ENCODE measurements around the gene PACSIN2. TPM values are rescaled to one million over a fixed set of nuclear protein-coding genes. Genes with fewer than 3 reads are reported as not detected.
A peak's percentile ranks its signal among the peaks of the same experiment; 100 is the strongest.
"Not testable (repeated sequence)": the region's sequence is repeated elsewhere in the genome, so short reads cannot be mapped to it uniquely, and the experiment has no call there.

Gene PACSIN2
- total RNA-seq, 1 donor from 2014 or later, result 49.1 TPM

DNA sequence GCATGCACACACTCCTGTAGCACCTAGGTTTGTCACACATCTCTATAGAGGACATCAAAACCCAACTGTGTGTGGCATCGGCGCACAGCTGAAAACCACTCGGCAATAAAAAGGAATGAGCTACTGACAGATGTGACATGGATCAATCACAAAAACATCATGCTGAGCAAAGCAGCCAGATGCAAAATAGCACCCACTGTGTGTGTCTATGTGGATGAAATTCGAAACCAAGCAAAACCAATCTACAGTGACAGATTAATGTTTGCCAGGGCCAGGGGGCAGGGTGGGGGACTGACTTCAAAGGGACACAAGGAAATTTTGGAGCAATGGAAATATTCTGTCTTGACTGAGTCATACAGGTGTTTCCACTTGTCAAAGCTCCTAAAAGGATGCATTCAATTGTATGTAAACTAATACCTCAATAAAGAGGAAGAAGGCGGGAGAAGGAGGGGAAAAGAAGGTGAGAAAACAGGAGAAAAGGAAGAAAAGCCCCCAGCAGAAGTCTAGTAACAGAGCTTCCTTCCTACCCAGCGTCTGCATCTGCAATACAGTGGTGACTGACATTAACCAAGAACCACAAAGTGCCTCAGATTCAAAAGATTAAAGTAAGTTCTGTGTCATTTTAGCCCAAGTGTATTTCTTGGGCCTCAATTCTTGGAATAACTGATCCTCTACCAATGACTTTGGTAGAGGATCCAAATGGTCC is 49.8 kb downstream of the PACSIN2 start:
- DNase-seq, result peak; percentile 35

GRCh38 chr22:42963231-42963595 is 51.7 kb downstream of the PACSIN2 start:
- no peak for DNase-seq

- no peak for DNase-seq
Observed at GRCh38 chr22:42962295-42963230, 52.4 kb downstream of the PACSIN2 start.

- DNase-seq, result no peak
Observed at GRCh38 chr22:42961810-42962209, 53.1 kb downstream of the PACSIN2 start.

DNA sequence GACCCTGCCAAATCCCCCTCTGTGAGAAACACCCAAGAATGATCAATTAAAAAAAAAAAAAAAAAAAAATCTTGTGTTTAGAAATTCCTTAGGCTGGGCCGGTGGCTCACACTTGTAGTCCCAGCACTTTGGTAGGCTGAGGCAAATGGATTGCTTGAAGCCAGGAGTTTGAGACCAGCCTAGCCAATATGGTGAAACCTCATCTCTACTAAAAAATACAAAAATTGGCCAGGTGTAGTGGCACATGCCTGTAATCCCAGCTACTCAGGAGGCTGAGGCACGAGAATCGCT is 53.6 kb downstream of the PACSIN2 start:
- DNase-seq, result not testable (repeated sequence)

DNA sequence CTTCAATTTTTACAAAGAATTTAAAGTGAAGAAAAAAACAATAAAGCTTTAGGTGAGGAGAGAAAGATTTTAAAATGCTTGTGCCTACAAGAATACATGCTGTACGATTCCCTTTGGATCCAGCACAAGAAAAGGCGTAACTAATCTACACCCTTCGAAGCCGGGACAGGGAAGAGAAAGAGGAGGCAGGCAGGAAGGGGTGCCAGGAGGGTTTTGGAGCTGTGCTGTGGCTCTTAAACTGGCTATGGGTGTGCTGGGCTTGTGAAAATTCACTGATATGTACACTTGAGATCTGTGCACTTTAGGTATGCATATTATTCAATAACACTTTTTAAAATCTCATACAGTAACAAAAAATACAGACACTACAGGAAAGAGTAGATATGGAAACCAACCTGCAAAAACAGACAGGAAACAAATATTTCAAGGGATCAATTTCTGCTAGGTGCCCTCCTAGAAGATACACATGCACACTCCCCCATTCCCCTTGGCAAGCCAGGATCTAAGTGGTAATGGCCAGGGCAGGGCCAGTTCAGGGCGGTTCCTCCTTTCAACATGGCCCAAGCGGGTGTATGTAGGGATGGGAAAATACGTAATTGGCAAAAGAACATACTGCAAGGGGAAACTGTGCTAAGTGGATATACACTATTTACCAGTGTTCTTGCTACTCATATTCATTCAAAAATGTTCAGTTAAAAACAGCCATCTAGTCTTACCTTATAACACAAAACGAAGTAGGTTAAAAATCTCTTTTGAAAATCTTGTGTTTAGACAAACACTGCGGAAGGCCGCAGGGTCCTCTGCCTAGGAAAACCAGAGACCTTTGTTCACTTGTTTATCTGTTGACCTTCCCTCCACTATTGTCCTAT is 54.2 kb downstream of the PACSIN2 start:
- DNase-seq, result no peak

DNA sequence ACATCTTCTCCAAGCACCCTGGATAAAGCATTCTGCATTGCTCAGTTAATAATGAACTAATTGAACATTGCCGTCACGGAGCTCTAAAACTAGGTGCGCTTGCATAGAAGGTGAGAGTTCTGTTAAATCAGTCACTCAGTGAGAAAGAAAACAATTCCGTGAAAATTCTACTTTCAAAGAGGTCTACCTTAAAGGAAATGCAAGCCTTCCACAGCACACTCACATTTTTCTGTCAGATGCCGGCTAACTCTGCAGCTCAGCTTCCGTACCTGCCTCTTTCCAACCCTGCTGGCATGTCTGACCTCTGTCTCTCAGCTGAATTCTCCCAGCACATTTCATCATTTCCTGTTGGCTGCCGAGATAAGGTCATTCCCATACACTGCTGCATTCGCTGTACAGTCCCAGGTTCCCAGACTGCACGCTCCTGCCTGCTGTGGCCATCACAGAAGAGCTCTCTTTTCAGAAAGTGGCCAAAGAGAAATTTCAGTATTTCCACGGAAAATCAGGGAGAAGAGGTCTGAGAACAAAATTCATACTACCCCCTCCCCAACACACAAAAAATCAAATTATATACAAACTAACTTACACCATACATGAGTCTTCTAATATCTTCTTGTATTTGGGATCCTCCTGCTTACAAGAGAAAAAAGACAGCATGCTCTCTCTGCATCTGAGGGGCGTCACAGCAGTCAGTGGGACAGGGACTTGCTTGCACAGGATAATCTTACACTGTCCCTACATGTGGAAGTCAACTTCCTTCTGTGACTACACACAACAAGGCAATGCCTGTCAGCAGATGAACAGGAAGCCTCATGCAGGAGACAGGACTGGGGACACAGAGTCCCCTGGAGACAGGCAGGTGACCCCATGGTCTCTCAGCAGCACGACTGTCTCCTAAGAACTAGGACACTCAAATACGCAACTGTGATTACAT is 55.1 kb downstream of the PACSIN2 start:
- peak; percentile 64 for DNase-seq

DNA sequence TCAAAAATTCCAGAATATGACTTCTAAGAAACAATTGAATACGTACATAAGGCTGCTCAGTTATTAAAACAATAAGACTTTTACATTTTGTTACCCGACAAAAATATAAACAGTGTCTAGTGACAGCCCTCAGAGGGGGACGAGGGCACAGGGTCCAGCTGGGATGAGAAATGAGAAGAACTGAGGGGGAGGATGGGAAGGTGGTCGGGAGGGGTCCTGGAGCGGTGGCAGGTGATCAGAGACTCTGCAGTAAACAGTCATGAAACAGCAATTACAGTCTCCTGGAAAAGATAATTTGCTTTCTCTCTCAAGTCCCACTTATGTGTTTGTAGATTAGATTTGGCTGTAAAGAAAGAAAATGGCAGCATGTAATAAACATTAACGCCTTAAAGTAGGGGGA is 56.0 kb downstream of the PACSIN2 start:
- DNase-seq, result no peak

- no peak for DNase-seq
Observed at GRCh38 chr22:42957958-42958357, 57.0 kb downstream of the PACSIN2 start.

- DNase-seq, result no peak
Observed at GRCh38 chr22:42957544-42957943, 57.4 kb downstream of the PACSIN2 start.

DNA sequence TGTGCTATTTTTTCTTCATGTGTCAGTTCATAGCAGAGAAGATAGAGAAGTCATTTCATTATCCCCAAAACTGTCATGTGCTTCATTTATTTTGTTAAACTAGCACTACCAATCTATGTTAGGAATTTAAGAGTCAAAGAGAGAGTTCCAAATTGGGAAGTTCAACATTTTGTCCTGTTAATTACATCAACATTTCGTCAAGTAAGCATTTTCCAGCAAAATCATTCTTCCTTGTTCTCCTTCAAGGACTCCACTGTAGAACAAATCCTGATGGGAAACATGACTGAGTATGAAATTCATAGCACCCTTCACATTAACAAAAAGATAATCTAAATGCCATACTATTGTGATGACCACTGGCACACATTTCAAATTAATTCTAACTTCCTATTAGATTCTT is 59.1 kb downstream of the PACSIN2 start:
- DNase-seq, result no peak

DNA sequence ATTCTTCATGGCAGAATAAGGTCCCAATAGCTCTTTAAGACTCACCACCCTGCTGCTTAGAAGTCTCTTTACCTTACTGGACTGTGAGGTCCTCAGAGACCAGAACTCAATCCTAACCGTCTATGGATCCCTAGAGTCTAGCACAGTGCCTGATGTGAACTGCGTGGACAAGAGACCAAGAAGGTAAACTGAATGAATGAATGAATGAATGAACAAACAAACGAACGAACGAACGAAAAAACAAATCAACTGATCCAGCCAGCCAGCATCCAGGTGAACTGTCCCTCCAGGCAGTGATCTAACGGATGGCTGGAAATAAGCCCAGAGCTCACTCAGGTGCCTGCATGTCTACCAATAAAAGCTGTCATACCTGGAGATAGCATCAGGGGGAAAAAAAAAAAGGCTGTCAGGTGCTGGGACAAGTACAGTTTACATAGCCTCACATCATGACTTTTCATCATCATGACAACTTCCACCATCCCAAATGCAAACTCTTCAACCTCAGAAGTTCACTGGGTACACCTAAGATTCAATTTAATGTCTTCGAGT is 59.8 kb downstream of the PACSIN2 start:
- DNase-seq, result no peak

- DNase-seq, result not testable (repeated sequence)
Observed at GRCh38 chr22:42953751-42954150, 61.2 kb downstream of the PACSIN2 start.

DNA sequence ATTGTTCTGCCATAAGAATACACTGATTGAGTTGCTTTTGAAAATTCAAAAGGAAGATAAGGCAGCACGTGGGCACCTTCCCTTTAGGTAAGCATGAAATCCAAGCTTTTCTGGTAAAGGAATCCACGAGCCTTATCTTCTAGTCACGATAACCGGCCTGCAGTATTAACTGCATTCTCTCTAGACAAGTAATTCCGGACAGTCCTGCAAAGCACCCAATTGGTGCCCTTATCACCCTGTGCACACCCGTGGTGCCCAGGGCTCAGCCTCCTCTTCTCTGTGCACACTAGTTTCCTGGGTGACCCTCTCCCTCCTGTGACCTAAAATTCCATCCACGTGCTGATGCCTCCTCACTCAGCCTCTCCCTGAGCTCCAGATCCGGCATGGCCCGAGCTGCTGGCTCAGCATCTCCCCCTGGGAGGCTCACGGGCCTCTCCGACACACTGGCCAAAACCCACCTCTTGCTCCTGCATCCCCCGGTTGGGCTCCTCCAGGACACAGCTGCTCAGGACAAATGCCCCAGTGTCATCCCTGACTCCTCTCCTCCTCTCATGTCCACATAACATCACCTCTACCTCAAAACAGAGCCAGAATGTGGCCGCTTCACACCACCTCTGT is 63.7 kb downstream of the PACSIN2 start:
- DNase-seq, result no peak

- no peak for DNase-seq
Observed at GRCh38 chr22:42950281-42950680, 64.7 kb downstream of the PACSIN2 start.

GRCh38 chr22:42949159-42949558 is 65.8 kb downstream of the PACSIN2 start:
- DNase-seq, result no peak

- DNase-seq, result no peak
Observed at GRCh38 chr22:42948294-42948693, 66.7 kb downstream of the PACSIN2 start.

DNA sequence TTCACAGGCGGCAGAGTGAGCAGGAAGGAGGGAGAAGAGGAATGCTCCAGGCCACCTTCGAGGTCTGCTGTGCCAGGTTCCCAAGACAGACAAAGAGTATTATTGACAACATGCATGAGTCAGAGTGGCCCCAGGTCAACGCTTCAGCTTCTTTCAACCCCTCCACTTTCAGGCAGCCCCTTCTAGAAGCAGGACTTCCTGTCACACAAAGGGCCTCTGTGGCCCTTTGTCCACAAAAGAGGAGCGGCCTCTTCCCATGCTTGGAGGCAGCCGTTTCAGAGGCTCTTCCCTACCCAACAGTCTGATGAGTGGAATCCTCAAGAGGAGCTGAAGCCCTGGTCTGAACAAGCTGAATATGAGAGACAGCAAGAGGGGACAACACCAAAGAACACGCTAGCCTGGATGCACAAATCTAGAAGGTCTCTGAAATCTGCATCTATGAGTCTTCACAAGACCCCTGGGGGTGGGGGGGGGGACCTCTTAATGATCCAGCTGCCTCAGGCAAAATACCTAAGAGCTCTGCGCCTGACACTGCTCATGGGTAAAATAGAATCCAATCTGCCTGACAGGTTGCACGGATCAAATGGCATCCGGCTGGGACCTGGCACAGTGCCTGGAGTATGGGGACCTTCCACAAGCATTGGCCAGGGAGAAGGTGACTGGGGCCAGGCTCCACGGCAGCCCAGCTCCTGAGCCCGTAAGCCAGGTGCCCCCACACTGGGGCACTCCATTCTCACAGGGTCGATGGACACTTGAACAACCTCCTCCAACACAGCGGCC is 67.5 kb downstream of the PACSIN2 start:
- DNase-seq, result peak; percentile 74

GRCh38 chr22:42946546-42947198 is 68.3 kb downstream of the PACSIN2 start:
- no peak for DNase-seq
